ENCODE data around the gene ATL1.
"Not testable (repeated sequence)": the region's sequence is repeated elsewhere in the genome, so short reads cannot be mapped to it uniquely, and the experiment has no call there.

Gene ATL1

DNA sequence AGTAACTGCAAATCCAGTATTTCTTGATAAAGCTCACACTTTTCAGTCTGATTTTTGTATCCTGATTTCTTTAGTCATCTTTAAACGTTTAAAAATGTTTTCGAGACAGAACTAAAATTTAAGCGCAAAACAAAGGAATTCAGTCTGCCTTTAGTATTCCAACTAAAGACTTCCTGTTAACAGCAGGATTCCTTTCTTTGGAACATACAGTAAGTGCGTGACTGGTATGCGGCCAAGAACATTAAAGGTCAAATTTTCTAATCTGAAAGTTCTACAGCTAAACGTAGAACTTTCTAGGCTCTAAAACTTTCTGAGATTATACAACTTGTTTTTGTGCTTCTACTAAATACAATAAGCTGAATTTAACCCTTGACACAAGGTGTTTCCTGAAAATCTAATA, 98.3 kb downstream of the ATL1 start:
- Histone ChIP-seq H3K4me1 (ENCODE audit: insufficient read depth, low read length) (peaks cover 27% of the 10 kb centered on the region), H3K27me3 (ENCODE audit: insufficient read depth, low read length) (no peaks in the 10 kb centered on the region), H3K9ac (ENCODE audit: low read depth, low read length) (peak overlapping the region; percentile 28; the same call in 1 of the 2 replicates), H3K9me3 (ENCODE audit: insufficient read depth, low read depth, low read length) (no peaks in the 10 kb centered on the region), H3K27ac (ENCODE audit: low read depth, low read length) (peak overlapping the region; percentile 76), H3K4me3 (ENCODE audit: low read length) (peak overlapping the region; percentile 24), H3K36me3 (ENCODE audit: insufficient read depth, low read length) (peaks cover 38% of the 10 kb centered on the region)
- WGBS, result 19% methylated on average over 6 of the region's 6 CpGs

DNA sequence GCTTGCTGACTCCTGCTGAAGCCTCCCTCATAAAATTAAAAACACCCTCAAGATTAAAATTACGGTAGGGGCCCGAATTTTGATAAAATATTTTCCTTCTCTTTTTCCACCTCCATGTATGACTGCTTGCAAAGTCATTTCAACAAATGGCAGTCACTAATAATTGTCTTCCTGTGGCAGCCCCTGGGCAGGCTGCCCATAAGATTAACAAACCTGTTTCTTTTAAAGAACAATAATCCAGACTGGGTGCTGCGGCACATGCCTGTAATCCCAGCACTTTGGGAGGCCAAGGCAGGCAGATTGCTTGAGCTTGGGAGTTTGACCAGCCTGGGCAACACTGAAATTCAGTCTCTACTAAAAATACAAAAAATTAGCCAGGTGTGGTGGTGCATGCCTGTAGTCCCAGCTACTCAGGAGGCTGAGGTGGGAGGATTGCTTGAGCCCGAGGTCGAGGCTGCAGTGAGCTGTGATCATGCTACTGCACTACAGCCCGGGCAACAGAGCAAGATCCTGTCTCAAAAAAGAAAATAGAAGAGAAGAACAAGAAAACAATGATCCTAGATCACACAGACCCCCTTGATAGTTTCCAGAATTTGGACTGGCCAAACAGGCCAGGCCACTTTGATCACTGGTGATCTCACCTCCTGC, 99.5 kb downstream of the ATL1 start:
- H3K4me3 ChIP-seq (ENCODE audit: low read length), result no peak overlapping the region
- no peak overlapping the region for H3K27ac ChIP-seq (ENCODE audit: low read depth, low read length)
- no peaks in the 10 kb centered on the region for H3K9me3 ChIP-seq (ENCODE audit: insufficient read depth, low read depth, low read length)
- H3K36me3 ChIP-seq (ENCODE audit: insufficient read depth, low read length), result peaks cover 45% of the 10 kb centered on the region
- WGBS, result 95% methylated on average over 6 of the region's 6 CpGs
- peaks cover 27% of the 10 kb centered on the region for H3K4me1 ChIP-seq (ENCODE audit: insufficient read depth, low read length)
- no peak overlapping the region for H3K9ac ChIP-seq (ENCODE audit: low read depth, low read length)
- no peaks in the 10 kb centered on the region for H3K27me3 ChIP-seq (ENCODE audit: insufficient read depth, low read length)

DNA sequence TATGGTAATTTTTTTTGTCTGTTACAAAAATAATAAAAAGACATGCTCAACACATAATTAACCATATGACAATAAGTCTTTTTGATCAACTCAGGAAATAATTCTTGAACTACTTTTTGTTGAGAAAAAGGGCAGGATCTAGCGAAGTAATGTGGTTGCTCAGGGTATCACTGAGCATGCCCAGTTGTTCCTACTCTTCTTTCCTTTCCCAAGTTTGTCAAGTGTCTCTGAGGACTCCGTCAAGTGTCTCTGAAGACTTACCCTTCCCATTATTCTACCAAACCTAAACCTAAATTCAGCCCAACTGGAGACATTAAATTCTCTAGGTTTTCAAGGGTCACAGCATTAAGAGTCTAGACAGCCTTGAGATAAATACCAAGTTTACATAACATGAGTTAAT, 104.6 kb downstream of the ATL1 start:
- H3K27ac ChIP-seq (ENCODE audit: low read depth, low read length); H3K4me3 ChIP-seq (ENCODE audit: low read length); H3K9me3 ChIP-seq (ENCODE audit: insufficient read depth, low read depth, low read length); H3K9ac ChIP-seq (ENCODE audit: low read depth, low read length); H3K27me3 ChIP-seq (ENCODE audit: insufficient read depth, low read length): not testable (repeated sequence)
- Histone ChIP-seq H3K36me3 (ENCODE audit: insufficient read depth, low read length) (peaks cover 44% of the 10 kb centered on the region), H3K4me1 (ENCODE audit: insufficient read depth, low read length) (peaks cover 25% of the 10 kb centered on the region)
- 92% methylated on average over 2 of the region's 2 CpGs for WGBS

DNA sequence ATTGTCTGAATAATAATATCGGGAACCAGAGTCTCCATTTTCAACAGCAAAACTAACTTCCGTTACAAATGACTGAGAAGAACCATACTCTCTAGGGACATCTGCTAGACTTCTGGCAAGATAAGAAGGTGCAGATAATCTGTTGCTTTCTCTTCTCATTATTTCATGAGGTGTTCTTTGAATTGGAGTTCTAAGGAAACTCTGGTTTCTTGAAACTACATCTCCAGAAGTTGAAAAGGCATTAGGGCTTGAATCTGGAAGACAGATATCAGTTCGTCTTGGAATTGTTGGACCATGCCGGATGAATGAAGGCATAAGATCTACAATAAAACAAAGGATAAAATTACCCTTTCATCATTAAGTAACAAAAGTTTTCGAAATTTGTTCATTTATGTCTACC, 105.4 kb downstream of the ATL1 start:
- 95% methylated on average over 3 of the region's 5 CpGs for WGBS
- not testable (repeated sequence) for H3K9me3 ChIP-seq (ENCODE audit: insufficient read depth, low read depth, low read length); H3K9ac ChIP-seq (ENCODE audit: low read depth, low read length); H3K27ac ChIP-seq (ENCODE audit: low read depth, low read length); H3K27me3 ChIP-seq (ENCODE audit: insufficient read depth, low read length)
- Histone ChIP-seq H3K4me3 (ENCODE audit: low read length) (peak overlapping the region; percentile 85), H3K4me1 (ENCODE audit: insufficient read depth, low read length) (peaks cover 32% of the 10 kb centered on the region), H3K36me3 (ENCODE audit: insufficient read depth, low read length) (peaks cover 37% of the 10 kb centered on the region)

DNA sequence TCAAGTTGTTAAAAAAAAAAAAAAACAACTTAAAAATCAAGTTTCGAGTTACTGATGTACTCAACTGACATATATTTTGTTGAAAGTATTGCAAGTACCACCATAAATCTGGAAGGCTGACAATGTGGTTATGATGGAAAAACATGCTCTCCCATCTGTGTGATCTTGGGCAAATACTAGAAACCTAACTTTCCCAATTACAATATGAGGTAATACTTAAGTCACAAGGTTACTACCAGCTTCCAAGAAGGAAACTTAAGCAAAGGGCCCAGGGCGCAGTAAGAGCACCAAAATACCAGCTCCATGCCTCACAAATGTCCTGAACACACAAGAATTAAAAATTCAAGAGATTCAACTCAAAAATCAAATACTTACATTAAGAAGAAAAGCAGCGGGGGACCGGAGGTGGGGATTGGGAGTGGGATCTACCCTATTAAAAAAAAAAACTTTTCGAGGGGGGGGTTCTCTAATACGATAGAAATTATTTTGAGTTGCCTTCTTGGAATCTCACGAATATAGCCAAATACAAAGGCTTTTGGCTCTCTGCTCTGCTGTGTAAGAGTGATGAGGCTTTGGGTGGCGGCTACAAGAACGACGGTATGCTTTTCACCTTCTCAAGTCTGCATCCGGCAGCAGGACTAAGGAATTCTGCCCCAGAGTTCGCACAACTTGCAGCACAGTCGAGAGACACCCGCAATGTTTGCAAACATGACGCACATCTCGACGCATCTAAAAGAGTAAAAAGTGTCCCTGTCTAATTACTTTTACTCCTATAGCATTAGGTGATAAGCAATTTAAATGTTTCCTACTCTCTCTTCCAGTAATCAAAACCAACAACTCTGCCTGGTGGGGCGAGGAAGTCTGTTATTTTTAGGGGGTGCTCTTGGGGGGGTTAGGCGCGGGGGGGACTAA, 107.1 kb downstream of the ATL1 start:
- peaks cover 21% of the 10 kb centered on the region for H3K36me3 ChIP-seq (ENCODE audit: insufficient read depth, low read length)
- H3K27me3 ChIP-seq (ENCODE audit: insufficient read depth, low read length), result no peaks in the 10 kb centered on the region
- H3K9ac ChIP-seq (ENCODE audit: low read depth, low read length), result peak overlapping the region; percentile 92
- peak overlapping the region; percentile 85 for H3K4me3 ChIP-seq (ENCODE audit: low read length)
- no peaks in the 10 kb centered on the region for H3K9me3 ChIP-seq (ENCODE audit: insufficient read depth, low read depth, low read length)
- peaks cover 42% of the 10 kb centered on the region for H3K4me1 ChIP-seq (ENCODE audit: insufficient read depth, low read length)
- peak overlapping the region; percentile 94 for H3K27ac ChIP-seq (ENCODE audit: low read depth, low read length)
- under 1% methylated on average over 15 of the region's 20 CpGs for WGBS

DNA sequence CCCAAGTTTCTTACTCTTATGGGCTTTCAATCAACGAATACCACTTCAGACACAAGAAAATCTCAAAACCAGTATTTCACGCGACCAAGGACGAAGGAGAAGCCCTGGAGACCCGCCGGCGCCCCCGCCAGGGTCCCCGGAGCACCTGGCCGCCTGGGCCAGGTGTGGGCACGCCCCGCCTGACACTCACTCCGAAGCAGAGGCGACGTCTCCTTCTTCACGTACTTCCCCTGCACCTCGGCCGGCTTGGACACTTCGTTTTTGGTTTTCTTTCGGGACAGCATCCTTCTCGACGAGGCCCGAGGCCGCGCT, 107.7 kb downstream of the ATL1 start:
- H3K36me3 ChIP-seq (ENCODE audit: insufficient read depth, low read length), result peaks cover 17% of the 10 kb centered on the region
- peak overlapping the region; percentile 94 for H3K27ac ChIP-seq (ENCODE audit: low read depth, low read length)
- 0% methylated on average over 25 of the region's 25 CpGs for WGBS
- peak overlapping the region; percentile 85 for H3K4me3 ChIP-seq (ENCODE audit: low read length)
- no peaks in the 10 kb centered on the region for H3K27me3 ChIP-seq (ENCODE audit: insufficient read depth, low read length)
- H3K9ac ChIP-seq (ENCODE audit: low read depth, low read length), result peak overlapping the region; percentile 92
- no peaks in the 10 kb centered on the region for H3K9me3 ChIP-seq (ENCODE audit: insufficient read depth, low read depth, low read length)
- H3K4me1 ChIP-seq (ENCODE audit: insufficient read depth, low read length), result peaks cover 42% of the 10 kb centered on the region

DNA sequence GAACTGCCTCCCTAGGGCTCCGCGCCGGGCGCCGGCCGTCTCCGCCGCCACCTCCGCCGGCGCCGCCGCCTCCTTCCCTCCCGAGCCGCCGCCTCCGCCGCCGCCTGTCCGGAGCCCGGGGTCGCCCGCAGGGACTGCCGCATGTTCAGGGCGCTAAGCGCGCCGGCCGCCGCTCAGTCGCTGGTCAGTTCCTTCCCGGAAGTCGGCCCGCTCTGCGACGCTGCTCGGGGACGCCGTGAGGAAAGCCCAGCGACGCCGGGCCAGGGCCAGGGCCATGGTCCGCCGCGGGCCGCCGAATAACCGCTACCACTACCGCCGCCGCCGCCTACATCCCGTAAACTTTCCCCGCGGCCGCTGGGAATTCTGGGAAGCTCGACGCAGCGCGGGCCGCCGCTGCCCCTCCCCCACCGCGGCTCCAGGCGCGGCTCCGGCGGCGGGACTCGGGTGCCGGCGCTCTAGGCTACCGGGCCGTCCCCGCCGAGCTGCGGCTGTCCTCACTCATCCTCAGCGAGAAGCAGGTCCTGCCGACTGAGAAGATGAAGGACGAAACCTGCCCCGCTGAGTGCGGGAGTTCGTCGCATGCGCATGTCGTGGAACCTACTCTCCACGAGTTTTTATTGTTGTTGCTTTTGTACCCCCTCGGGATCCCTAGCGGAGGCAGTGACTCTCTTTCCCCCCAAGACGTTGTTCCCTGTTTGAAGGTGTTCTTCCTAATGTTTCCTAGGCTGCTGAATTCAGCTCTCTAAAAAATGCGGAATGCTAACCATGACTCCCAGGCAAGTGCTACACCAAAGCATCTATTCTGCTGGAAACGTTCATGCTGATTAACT, 108.3 kb downstream of the ATL1 start, which contains the start of gene SAV1:
TSS of gene SAV1 (minus strand) at position 311 of the 830 bp plus-strand sequence. CDS start 339 bp downstream, outside the sequence.
- under 1% methylated on average over 92 of the region's 92 CpGs for WGBS

DNA sequence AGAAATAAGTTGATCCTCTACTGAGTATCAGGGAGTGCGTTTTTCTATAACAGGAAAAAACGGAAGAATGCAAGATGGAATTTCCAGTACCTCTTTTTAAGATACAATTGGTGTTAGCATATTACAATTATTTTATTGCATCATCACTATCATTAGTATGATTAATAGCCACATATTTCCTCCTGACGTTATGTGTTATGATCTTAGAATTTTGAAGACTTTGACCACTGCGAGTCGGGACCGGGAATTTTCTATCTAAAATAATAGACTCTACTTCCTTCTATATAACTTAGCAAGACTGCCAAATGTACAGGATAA, 108.8 kb downstream of the ATL1 start:
- no peaks in the 10 kb centered on the region for H3K9me3 ChIP-seq (ENCODE audit: insufficient read depth, low read depth, low read length)
- no peaks in the 10 kb centered on the region for H3K27me3 ChIP-seq (ENCODE audit: insufficient read depth, low read length)
- H3K9ac ChIP-seq (ENCODE audit: low read depth, low read length), result peak overlapping the region; percentile 92
- peak overlapping the region; percentile 94 for H3K27ac ChIP-seq (ENCODE audit: low read depth, low read length)
- H3K36me3 ChIP-seq (ENCODE audit: insufficient read depth, low read length), result peaks cover 10% of the 10 kb centered on the region
- 66% methylated on average over 4 of the region's 6 CpGs for WGBS
- peaks cover 42% of the 10 kb centered on the region for H3K4me1 ChIP-seq (ENCODE audit: insufficient read depth, low read length)
- peak overlapping the region; percentile 85 for H3K4me3 ChIP-seq (ENCODE audit: low read length)

More for the DNA sequence above, 108.3 kb downstream of the ATL1 start, which contains the start of gene SAV1:
- Histone ChIP-seq H3K36me3 (ENCODE audit: insufficient read depth, low read length) (peaks cover 14% of the 10 kb centered on the region), H3K9me3 (ENCODE audit: insufficient read depth, low read depth, low read length) (no peaks in the 10 kb centered on the region), H3K4me1 (ENCODE audit: insufficient read depth, low read length) (peaks cover 42% of the 10 kb centered on the region), H3K9ac (ENCODE audit: low read depth, low read length) (peak within 1 kb of the TSS; percentile 92), H3K27me3 (ENCODE audit: insufficient read depth, low read length) (no peaks in the 10 kb centered on the region), H3K27ac (ENCODE audit: low read depth, low read length) (peak within 1 kb of the TSS; percentile 94), H3K4me3 (ENCODE audit: low read length) (peak within 1 kb of the TSS; percentile 85)

DNA sequence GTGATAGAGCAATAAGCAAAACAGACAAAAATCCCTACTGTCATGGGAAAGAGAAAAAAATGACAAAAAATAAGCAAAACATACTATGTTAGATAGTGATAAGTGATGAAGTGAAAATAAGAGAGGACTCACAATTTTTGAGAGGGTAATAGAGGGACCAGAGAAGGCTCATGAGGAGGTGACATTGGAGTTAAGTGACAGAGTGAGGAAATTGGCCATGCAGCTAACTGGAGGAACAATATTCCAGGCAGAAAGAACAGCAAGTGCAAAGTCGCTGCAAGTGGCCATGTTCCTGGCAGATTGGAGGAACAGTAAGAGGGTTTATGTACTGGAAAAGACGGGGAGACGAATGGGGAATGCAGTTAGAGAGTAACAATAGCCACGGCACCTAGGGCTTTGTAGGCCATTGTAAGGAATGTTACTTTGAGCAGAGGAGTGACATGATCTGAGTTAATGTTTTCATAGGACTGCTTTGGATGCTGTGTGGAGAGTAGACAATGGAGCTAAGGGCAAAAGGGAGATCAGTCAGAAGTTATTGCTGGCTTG, 109.6 kb downstream of the ATL1 start:
- Histone ChIP-seq H3K27me3 (ENCODE audit: insufficient read depth, low read length) (no peaks in the 10 kb centered on the region), H3K27ac (ENCODE audit: low read depth, low read length) (peak overlapping the region; percentile 78), H3K9ac (ENCODE audit: low read depth, low read length) (peak overlapping the region; percentile 50), H3K36me3 (ENCODE audit: insufficient read depth, low read length) (peaks cover 4% of the 10 kb centered on the region), H3K4me3 (ENCODE audit: low read length) (peak overlapping the region; percentile 85), H3K9me3 (ENCODE audit: insufficient read depth, low read depth, low read length) (no peaks in the 10 kb centered on the region), H3K4me1 (ENCODE audit: insufficient read depth, low read length) (peaks cover 42% of the 10 kb centered on the region)
- 64% methylated on average over 4 of the region's 4 CpGs for WGBS

DNA sequence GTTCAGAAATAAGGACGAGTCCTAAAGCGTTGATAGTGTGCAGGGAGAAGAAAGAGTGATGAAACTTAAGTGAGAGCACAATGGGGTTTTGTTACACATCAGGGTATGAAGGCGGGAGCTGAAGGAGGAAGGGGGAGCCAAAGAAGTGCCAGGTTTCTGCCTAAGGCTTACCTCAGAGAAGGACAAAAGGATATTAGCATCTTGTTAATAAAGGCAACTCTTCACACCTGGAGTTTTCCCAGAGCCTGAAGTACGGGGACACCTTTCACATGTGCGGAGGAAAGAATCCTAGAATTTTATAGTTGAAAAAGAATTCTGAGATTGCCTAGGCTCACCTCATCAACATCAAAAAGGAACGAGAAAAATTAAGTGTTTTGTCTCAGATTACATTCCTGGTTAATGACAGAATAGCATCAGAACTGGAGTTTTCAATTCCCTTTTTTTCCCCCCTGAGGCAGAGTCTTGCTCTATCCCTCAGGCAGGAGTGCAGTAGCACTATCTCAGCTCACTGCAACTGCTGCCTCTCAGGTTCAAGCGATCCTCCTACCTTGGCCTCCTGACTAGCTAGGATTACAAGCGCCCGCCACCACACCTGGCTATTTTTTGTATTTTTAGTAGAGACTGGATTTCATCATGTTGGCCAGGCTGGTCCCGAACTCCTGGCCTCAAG, 110.4 kb downstream of the ATL1 start:
- peak overlapping the region; percentile 78 for H3K27ac ChIP-seq (ENCODE audit: low read depth, low read length)
- no peaks in the 10 kb centered on the region for H3K9me3 ChIP-seq (ENCODE audit: insufficient read depth, low read depth, low read length)
- 59% methylated on average over 9 of the region's 10 CpGs for whole genome bisulfite sequencing
- peak overlapping the region; percentile 50 for H3K9ac ChIP-seq (ENCODE audit: low read depth, low read length)
- H3K27me3 ChIP-seq (ENCODE audit: insufficient read depth, low read length), result no peaks in the 10 kb centered on the region
- H3K4me3 ChIP-seq (ENCODE audit: low read length), result peak overlapping the region; percentile 85
- H3K4me1 ChIP-seq (ENCODE audit: insufficient read depth, low read length), result peaks cover 42% of the 10 kb centered on the region
- H3K36me3 ChIP-seq (ENCODE audit: insufficient read depth, low read length), result no peaks in the 10 kb centered on the region

Data from HUES64 (cell line).